Rectal smooth muscle tissue (tissue), 1 donor: ENCODE data around the gene NEK4.

ENCODE experiments used
- H3K27ac ChIP-seq: one replicate; pipeline ENCODE4 v1.7.0; 2013; ENCODE audit warnings: low read depth, low read length, inconsistent platforms
- H3K27me3 ChIP-seq: one replicate; pipeline ENCODE4 v1.7.0; 2013; ENCODE audit warnings: low read length; ENCODE audit not compliant: control insufficient read depth, insufficient read depth
- H3K36me3 ChIP-seq: one replicate; pipeline ENCODE4 v1.7.0; 2013; ENCODE audit warnings: low read length; ENCODE audit not compliant: control insufficient read depth, insufficient read depth
- H3K4me1 ChIP-seq: one replicate; pipeline ENCODE4 v1.7.0; 2013; ENCODE audit warnings: low read length; ENCODE audit not compliant: control insufficient read depth, insufficient read depth
- H3K4me3 ChIP-seq: one replicate; pipeline ENCODE4 v1.7.0; 2013; ENCODE audit warnings: low read length
- H3K9ac ChIP-seq: one replicate; pipeline ENCODE4 v1.7.0; 2013; ENCODE audit warnings: low read length

The NEK4 gene

DNA sequence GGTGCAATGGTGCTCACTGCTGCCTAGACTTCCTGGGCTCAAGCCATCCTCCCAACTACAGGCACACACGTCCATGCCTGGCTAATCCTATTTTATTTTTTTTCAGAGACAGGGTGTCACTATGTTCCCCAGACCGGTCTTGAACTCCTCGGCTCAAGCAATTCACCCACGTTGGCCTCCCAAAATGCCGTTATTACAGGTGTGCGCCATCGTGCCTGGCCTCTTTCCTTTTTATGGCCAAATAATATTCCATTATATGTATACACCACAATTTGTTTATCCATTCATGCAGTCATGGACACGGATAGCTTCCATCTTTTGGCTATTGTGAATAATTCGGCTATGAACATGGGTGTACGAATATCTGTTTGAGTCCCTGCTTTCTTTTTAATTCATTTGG is 962 bp upstream of the NEK4 start:
- Histone ChIP-seq H3K4me3 (peak overlapping the region; percentile 85), H3K9ac (no peak overlapping the region), H3K27me3 (no peaks in the 10 kb centered on the region), H3K4me1 (peaks cover 6% of the 10 kb centered on the region), H3K27ac (no peak overlapping the region), H3K36me3 (no peaks in the 10 kb centered on the region)

DNA sequence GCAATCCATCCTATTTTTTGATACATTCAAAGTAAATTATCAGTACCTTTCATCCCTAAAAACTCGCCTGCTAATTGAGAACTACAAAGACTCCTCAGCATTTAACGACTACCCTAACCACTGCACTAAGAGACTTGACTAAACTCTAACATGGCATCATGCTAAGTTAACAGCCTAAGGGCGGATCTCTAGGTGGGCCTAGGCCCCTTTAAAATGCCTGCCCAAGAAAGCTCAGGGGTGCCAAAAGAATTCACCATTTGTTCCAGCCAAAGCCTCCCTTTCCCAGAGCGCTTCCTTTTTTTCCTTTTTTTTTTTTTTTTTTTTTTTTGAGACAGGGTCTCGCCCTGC is 568 bp upstream of the NEK4 start:
- H3K9ac ChIP-seq, result peak overlapping the region; percentile 73
- H3K36me3 ChIP-seq, result no peaks in the 10 kb centered on the region
- peak overlapping the region; percentile 85 for H3K4me3 ChIP-seq
- H3K27me3 ChIP-seq, result no peaks in the 10 kb centered on the region
- H3K4me1 ChIP-seq, result peaks cover 6% of the 10 kb centered on the region
- peak overlapping the region; percentile 74 for H3K27ac ChIP-seq

DNA sequence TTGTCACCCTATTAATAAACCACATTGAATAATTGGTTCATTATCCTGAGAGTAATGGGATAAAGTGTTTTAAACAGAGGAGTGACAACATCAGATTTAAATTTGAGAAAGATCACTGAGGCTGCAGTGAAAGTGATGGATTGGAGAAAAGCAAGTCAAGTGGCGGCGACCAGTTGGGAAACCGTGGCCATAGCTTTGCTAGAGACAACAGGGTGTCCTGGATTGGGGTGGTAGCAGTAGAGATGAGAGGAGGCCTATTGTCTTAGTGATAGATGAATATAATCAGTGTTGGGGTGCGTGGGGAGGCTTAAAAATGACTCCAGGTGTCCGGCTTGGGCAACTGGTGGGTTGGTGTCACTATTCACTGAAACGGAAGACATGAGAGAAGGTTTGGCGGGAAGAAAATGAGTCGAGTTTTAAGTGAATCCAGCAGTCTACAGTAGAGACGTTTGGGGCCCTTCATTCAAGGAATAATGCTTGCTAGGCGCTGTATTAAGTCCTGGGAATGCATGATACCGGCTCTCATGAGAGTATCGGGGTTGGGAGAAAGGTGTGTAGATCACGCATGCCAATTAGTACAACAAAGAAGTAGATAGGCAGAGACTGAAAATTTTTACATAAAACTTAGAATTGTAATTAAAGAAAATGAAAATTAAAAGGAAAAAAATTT is 819 bp downstream of the NEK4 start:
- Histone ChIP-seq H3K27ac (no peak overlapping the region), H3K36me3 (peaks cover 7% of the 10 kb centered on the region), H3K27me3 (no peaks in the 10 kb centered on the region), H3K4me3 (peak overlapping the region; percentile 79), H3K9ac (no peak overlapping the region), H3K4me1 (peaks cover 6% of the 10 kb centered on the region)

DNA sequence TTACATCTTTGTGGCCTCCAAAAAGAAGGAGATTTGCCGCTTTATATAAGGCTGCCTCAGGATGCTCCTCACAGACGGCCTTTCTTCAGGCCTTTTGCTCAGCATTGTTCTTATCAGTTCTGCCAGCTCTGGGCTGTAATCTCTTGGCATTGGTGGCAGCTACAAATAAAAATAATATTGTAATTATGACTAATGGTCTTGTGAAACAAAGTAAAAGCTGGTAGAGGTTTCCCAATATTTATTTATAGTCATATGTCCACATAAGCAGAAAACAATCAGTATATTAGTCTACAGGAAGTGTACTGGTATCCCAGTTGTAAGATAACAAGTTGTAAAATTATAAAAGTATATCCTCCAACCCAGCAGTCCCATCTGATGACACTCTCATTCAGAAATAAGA is 7.3 kb downstream of the NEK4 start:
- Histone ChIP-seq H3K9ac (no peak overlapping the region), H3K4me1 (no peaks in the 10 kb centered on the region), H3K27ac (no peak overlapping the region), H3K36me3 (peaks cover 9% of the 10 kb centered on the region), H3K4me3 (no peak overlapping the region), H3K27me3 (no peaks in the 10 kb centered on the region)

DNA sequence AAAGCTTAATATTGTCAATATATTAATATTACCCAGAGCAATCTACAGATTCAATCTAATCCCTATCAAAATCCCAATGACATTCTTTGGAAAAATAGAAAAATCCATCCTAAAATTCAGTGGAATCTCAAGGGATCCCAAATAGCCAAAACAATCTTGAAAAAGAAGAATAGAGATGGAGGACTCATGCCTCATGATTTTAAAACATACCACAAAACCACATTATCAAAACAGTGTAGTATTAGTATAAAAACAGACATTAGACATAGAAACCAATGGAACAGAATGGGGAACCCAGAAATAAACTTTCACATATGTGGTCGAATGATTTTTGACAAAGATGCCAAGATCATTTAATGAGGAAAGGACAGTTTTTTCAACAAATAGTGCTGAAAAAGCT is 14.6 kb downstream of the NEK4 start:
- Histone ChIP-seq H3K4me1 (no peaks in the 10 kb centered on the region), H3K9ac (no peak overlapping the region), H3K4me3 (no peak overlapping the region), H3K27ac (no peak overlapping the region), H3K36me3 (peaks cover 13% of the 10 kb centered on the region), H3K27me3 (no peaks in the 10 kb centered on the region)

DNA sequence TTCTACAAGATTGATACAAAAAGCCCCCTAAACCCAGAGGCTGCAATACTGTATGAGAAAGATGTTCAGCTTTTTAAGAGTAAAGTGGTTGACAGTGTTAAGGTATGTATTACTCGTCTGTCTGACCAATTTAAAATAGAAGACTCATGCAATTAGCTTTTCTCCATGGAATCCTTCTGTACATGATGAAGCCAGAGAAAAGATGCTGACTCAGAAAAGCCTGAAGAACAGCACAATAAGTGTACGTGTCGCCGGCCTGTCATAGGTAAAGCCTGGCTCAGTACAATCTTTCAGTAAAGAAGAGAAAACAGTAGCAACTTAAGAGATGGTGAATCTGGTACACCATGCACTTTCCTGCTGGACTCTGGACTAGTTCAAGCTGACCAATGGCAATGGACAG is 16.4 kb downstream of the NEK4 start:
- Histone ChIP-seq H3K36me3 (peaks cover 13% of the 10 kb centered on the region), H3K27me3 (no peaks in the 10 kb centered on the region), H3K4me3 (no peak overlapping the region), H3K4me1 (no peaks in the 10 kb centered on the region), H3K27ac (no peak overlapping the region), H3K9ac (no peak overlapping the region)

DNA sequence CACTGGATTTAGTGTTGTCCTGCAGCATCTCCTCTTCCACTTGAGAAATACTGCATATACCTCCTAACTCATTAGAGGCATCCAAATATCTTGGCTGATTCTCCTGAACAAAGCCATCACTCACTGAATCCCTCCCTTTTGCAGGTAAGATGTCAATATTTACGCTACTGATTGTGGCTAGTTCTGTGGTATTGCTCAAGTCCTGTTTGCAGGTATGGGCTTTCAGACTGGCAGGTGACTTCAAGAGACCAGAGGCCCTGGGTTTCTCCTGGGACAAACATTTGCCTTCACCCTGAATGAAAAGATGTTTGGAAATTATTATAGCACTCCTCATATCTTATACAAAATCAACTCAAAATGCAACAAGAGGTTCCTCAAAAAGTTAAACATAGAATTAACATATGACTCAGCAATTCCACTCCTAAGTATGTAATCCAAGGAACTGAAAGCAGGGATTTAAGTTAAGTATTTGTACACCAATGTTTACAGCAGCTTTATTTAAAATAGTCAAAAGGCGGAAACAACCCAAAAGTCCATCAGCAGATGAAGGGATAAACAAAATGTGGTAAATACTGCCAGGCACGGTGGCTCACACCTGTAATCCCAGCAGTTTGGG is 18.6 kb downstream of the NEK4 start:
- Histone ChIP-seq H3K4me1 (no peaks in the 10 kb centered on the region), H3K27ac (no peak overlapping the region), H3K36me3 (peaks cover 16% of the 10 kb centered on the region), H3K4me3 (no peak overlapping the region), H3K27me3 (no peaks in the 10 kb centered on the region), H3K9ac (no peak overlapping the region)

DNA sequence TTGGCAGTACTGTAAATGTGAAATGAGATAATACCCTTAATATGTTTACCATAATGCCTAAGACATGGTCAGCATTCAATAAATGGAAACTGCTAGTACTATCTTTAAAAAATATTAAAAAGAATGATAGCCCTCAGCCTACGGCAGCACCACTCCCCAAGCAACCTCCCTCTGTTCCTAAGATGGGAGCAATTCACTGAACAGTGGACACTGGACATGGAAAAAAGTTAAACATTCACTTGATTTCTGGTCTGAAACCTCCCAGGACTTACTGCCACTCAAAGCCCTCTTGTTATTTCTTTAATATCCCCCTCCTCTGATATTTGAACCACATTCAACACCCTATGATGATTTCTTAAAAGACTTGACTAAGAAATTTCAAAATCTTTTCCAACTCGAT is 27.0 kb downstream of the NEK4 start:
- H3K27ac ChIP-seq, result no peak overlapping the region
- H3K4me1 ChIP-seq, result no peaks in the 10 kb centered on the region
- no peak overlapping the region for H3K4me3 ChIP-seq
- peaks cover 21% of the 10 kb centered on the region for H3K36me3 ChIP-seq
- no peak overlapping the region for H3K9ac ChIP-seq
- H3K27me3 ChIP-seq, result no peaks in the 10 kb centered on the region

DNA sequence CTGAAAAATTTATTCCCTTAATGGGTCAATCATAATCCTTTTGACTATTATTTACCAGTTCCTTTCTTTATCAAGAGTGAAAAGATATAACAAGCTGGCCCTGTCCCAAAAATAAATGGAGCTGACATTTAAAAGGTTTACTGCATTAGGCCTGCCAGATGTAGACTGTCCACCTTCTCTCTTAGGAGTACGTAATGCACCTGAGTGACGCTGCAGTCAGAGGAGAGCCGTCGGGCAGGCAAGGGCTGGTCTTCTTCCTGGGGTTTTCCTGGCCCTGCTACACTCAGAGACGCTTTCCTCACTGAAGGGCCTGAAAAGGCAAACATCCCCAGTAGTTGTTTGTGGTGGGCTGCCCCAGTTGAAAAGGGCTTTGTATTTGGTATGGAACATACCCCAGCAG is 27.6 kb downstream of the NEK4 start:
- Histone ChIP-seq H3K4me1 (no peaks in the 10 kb centered on the region), H3K4me3 (no peak overlapping the region), H3K9ac (no peak overlapping the region), H3K27ac (no peak overlapping the region), H3K27me3 (no peaks in the 10 kb centered on the region), H3K36me3 (peaks cover 18% of the 10 kb centered on the region)

DNA sequence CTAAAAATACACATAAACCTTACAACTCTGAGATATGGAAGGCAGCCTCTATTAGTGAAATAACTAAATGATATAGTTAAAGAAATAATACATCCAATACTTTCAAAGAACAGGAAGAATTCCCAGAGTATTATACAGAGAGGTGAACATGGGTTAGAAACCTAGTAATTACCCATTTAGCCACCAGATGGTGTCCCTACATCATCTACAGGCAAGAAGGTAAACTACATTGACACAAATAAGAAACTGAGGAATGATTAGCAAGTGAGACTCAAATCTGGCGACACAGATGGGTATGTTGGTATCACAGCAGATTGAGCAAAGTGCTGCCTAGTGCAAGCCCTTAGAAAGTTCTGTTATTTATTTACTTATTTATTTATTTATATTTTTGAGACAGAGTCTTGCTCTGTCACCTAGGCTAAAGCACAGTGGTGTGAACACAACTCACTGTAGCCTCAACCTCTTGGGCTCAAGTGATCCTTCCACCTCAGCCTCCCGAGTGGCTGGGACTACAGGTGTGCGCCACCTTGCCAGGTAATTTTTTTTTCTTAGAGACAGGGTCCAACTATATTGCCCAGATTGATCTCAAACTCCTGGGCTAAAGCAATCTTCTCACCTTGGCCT is 28.2 kb downstream of the NEK4 start:
- Histone ChIP-seq H3K4me3 (no peak overlapping the region), H3K36me3 (peaks cover 18% of the 10 kb centered on the region), H3K9ac (no peak overlapping the region), H3K27me3 (no peaks in the 10 kb centered on the region), H3K4me1 (no peaks in the 10 kb centered on the region), H3K27ac (no peak overlapping the region)

DNA sequence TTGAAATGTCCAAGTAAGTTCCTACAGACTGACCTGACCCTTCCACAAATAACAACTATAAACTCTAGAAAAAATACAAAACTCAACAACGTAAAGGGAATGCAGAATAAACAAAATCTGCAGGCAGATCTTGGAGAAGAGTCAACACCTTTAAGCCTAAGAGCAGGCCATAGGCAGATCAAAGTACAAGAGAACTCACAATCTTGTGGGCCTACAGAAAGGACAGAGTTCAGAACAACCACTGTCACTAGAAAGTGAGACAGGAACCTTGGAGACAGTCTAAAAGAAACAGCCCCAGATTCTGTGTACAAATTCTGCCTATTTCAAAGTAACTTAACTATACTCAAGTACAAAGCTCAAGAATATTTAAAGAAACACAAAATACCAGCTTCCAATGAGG is 31.0 kb downstream of the NEK4 start:
- no peak overlapping the region for H3K27ac ChIP-seq
- peaks cover 15% of the 10 kb centered on the region for H3K36me3 ChIP-seq
- H3K27me3 ChIP-seq, result no peaks in the 10 kb centered on the region
- H3K4me3 ChIP-seq, result no peak overlapping the region
- no peaks in the 10 kb centered on the region for H3K4me1 ChIP-seq
- no peak overlapping the region for H3K9ac ChIP-seq

DNA sequence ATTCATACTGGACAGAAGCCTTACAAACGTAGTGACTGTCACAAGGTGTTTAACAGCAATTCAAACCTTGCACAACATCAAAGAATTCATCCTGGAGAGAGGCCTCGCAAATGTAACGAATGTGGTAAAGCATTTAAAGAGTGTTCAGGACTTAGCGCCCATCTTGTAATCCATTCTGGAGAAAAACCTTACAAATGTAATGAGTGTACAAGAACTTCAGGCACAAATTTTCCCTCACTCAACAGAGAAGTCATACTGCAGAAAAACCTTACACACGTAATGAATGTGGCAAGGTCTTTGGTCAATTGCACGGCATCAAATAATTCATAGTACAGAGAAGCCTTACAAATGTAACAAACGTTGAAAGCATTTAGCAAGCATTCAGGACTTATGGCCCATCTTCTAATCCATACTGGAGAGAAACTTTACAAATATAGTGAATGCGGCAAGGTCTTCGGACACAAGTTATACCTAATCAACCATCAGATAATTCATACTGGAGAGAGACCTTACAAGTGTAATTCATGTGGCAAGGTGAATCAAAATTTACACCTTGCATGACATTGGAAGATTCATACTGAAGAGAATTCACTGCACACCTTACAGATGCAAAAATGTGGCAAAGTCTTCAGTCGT is 37.4 kb downstream of the NEK4 start:
- Histone ChIP-seq H3K4me3 (no peak overlapping the region), H3K4me1 (no peaks in the 10 kb centered on the region), H3K27me3 (no peaks in the 10 kb centered on the region), H3K9ac (no peak overlapping the region), H3K36me3 (peaks cover 4% of the 10 kb centered on the region), H3K27ac (no peak overlapping the region)
